Liver (tissue), 3 donors: ENCODE measurements around the gene KDM2B.

Source experiments
- FOXA1 ChIP-seq: IDR thresholded peaks from 2 replicates; pipeline ENCODE4 v1.6.1; 2016; ENCODE audit warnings: antibody characterized with exemption
- GABPA ChIP-seq, 2 donors: IDR thresholded peaks in 1 of 2; conservative IDR thresholded peaks in 1 of 2; 2 replicates each; pipeline ENCODE4 v1.6.1; 2016; ENCODE audit warnings: antibody characterized with exemption in 2 of 2, mild to moderate bottlenecking in 1 of 2, moderate library complexity in 1 of 2
- RXRA ChIP-seq, 2 donors: IDR thresholded peaks; 2 replicates each; pipeline ENCODE4 v1.6.1; 2017 to 2018; ENCODE audit warnings: antibody characterized with exemption in 2 of 2, mild to moderate bottlenecking in 1 of 2
- TF ChIP-seq, protein P1 (sequence below): IDR thresholded peaks from 2 replicates; pipeline ENCODE4 v1.6.1; 2016; ENCODE audit warnings: antibody characterized with exemption
- TF ChIP-seq, protein P2 (sequence below): IDR thresholded peaks from 2 replicates; pipeline ENCODE4 v1.6.1; 2016; ENCODE audit warnings: antibody characterized with exemption
- TF ChIP-seq, protein P3 (sequence below): fragments of 150-350 bp; IDR thresholded peaks from 2 replicates; pipeline ENCODE4 v1.5.1; 2017; ENCODE audit warnings: improper control_type of control experiment, low read depth, low read length; ENCODE audit not compliant: missing input control
- TF ChIP-seq, protein P4 (sequence below): IDR thresholded peaks from 2 replicates; pipeline ENCODE4 v1.6.1; 2016; ENCODE audit warnings: antibody characterized with exemption
- donor health status: healthy.
- donor health status: healthy.

DNA sequence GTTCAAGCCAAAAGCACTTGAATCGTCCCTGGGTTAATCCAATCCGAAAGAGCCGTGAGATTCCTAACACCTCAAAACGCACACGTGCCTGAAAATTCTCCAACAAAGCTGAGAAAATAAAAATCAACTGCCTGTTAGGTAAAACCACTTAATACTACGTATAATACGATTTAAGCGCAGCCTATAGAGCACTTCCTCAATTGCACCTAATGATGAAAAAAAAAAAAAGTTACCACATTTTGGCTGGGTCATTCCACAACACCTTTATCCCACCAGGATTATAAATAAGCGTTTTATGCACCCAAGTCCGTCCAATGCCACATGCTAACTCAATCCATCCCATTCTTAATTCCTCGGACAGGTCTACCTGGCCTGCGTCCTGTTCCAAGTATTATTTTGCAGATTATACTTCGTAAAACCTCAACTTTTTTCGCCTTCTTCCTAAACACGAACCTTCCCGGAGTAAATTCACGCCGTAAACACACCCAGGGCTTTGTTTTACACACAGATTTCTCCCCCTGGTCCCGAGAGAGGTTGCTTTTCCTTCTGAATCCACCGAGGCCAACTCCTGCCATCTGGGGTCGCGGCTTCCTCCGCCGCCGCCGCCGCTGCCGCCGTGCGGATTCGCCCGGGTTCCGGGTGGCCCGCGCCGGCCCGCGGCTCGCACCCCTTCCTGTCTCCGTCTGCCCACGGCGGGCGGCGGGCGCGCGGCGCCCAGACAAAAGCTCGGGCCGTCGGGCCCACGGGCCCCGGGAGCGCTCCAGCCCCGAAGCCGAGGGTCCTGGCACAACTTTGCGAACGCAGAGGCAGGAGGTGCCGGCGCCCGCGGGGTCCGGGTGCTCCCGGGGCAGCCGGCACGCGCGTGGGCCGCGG lies 114.7 kb downstream of the KDM2B start:
- TF ChIP-seq, protein P1, sequence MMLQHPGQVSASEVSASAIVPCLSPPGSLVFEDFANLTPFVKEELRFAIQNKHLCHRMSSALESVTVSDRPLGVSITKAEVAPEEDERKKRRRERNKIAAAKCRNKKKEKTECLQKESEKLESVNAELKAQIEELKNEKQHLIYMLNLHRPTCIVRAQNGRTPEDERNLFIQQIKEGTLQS, result no peak
- no peak for TF ChIP-seq RXRA (IDR thresholded peaks at IDR 0.05)
- TF ChIP-seq, protein P2, sequence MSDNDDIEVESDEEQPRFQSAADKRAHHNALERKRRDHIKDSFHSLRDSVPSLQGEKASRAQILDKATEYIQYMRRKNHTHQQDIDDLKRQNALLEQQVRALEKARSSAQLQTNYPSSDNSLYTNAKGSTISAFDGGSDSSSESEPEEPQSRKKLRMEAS, result no peak
- TF ChIP-seq, protein P3, sequence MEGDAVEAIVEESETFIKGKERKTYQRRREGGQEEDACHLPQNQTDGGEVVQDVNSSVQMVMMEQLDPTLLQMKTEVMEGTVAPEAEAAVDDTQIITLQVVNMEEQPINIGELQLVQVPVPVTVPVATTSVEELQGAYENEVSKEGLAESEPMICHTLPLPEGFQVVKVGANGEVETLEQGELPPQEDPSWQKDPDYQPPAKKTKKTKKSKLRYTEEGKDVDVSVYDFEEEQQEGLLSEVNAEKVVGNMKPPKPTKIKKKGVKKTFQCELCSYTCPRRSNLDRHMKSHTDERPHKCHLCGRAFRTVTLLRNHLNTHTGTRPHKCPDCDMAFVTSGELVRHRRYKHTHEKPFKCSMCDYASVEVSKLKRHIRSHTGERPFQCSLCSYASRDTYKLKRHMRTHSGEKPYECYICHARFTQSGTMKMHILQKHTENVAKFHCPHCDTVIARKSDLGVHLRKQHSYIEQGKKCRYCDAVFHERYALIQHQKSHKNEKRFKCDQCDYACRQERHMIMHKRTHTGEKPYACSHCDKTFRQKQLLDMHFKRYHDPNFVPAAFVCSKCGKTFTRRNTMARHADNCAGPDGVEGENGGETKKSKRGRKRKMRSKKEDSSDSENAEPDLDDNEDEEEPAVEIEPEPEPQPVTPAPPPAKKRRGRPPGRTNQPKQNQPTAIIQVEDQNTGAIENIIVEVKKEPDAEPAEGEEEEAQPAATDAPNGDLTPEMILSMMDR, result peak; percentile 4
- TF ChIP-seq FOXA1, result no peak
- TF ChIP-seq, protein P4, sequence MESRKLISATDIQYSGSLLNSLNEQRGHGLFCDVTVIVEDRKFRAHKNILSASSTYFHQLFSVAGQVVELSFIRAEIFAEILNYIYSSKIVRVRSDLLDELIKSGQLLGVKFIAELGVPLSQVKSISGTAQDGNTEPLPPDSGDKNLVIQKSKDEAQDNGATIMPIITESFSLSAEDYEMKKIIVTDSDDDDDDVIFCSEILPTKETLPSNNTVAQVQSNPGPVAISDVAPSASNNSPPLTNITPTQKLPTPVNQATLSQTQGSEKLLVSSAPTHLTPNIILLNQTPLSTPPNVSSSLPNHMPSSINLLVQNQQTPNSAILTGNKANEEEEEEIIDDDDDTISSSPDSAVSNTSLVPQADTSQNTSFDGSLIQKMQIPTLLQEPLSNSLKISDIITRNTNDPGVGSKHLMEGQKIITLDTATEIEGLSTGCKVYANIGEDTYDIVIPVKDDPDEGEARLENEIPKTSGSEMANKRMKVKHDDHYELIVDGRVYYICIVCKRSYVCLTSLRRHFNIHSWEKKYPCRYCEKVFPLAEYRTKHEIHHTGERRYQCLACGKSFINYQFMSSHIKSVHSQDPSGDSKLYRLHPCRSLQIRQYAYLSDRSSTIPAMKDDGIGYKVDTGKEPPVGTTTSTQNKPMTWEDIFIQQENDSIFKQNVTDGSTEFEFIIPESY, result no peak
- no peak for TF ChIP-seq GABPA (IDR thresholded peaks at IDR 0.05 in 1 of 2, conservative IDR thresholded peaks at IDR 0.05 in 1 of 2)
